ENCODE measurements around the gene TXNDC8. TPM values are rescaled to one million over a fixed set of nuclear protein-coding genes. Genes with fewer than 3 reads are reported as not detected.
A peak's percentile ranks its signal among the peaks of the same experiment; 100 is the strongest.
"Not testable (repeated sequence)": the region's sequence is repeated elsewhere in the genome, so short reads cannot be mapped to it uniquely, and the experiment has no call there.

TXNDC8 gene
- under 1 TPM in 2 of 8 experiments, not detected in 6; 0.38 to 0.47 TPM for total RNA-seq

DNA sequence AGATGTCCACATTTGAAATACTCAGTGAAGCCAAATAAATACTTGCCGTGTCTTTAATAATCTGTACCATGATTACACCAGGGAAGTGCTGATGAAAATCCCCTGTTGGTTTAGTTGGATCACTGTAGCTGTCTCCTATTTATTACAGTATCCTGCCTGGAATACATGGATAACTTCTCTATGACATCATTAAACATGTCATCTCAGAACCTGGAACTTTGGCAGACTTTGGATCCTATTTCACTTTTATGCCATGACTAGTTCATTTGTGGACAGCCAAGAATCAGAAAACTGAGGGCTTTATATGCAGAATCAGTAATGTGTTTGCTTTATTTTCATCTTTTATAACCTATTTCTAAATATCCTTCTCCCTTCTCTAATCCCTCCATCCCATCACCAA is at the start of gene TXNDC8:
Gene TXNDC8 (minus strand): TSS at position 137 of the 400 bp plus-strand sequence.
- ATAC-seq (replicated peaks in 6 of 8) = peak in 1 of 8 experiments; percentile 39
- Histone ChIP-seq H3K27ac (no peak within 1 kb of the TSS), H3K4me1 (replicated peaks in 1 of 2) (no peaks in the 10 kb centered on the region), H3K4me3 (no peak within 1 kb of the TSS)
- 43 to 100% (median 86%) methylated on average over 1 of the region's 1 CpG; no CpG with 5 or more reads in 5 of the 10 experiments for WGBS, 10 experiments
- in situ Hi-C loops (cut with MboI; ENCODE audit: low pct_unique_long_range_greater_than_20kb in 2 of 9, low sequenced_read_pairs in 9 of 9, unreplicated experiment in 9 of 9) = no loop called here

DNA sequence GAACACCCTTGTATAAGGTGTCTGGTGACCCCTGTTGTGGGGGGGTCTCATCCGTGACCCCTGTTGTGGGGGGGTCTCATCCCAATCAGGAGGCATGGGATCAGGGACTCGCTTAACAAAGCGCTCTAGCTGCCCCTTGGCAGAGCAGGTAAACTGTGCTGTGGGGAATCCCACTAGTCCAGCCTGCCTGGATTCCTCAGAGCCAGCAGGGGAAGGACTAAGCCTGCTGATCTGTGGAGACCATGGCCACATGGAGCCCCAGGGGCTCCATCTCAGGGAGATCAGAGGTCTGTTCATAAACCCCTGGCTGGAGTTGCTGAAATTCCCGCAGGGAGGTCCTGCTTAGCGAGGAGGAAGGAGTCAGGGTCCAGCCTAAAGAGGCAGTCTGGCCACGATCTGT is 45.8 kb upstream of the TXNDC8 start:
- no peaks in the 10 kb centered on the region for H3K4me1 ChIP-seq (replicated peaks in 1 of 2)
- H3K4me3 ChIP-seq = no peak overlapping the region
- in situ Hi-C loops (cut with MboI; ENCODE audit: low pct_unique_long_range_greater_than_20kb in 2 of 9, low sequenced_read_pairs in 9 of 9, unreplicated experiment in 9 of 9) = no loop called here
- no peak for ATAC-seq (replicated peaks in 6 of 8)
- H3K27ac ChIP-seq = no peak overlapping the region
- WGBS, 10 experiments = 60 to 88% (median 80%) methylated on average over 1 to 3 of the region's 6 CpGs; no CpG with 5 or more reads in 5 of the 10 experiments

DNA sequence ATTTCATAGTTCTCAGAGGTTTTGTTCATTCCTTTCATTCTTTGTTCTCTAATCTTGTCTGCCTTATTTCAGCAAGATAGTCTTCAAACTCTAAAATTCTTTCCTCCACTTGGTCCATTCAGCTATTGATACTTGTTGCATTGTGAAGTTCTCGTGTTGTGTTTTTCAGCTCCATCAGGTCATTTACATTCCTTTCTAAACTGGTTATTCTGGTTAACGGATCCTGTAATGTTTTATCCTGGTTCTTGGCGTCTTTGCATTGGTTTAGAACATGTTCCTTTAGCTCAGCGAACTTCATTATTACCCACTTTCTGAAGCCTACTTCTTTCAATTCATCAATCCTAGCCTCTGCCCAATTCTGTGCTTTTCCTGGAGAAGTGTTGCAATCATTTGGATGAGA is 45.1 kb upstream of the TXNDC8 start:
- H3K27ac ChIP-seq = no peak overlapping the region
- no peak overlapping the region for H3K4me3 ChIP-seq
- WGBS, 10 experiments = 64 to 100% (median 84%) methylated on average over 1 to 4 of the region's 4 CpGs; no CpG with 5 or more reads in 1 of the 10 experiments
- in situ Hi-C loops (cut with MboI; ENCODE audit: low pct_unique_long_range_greater_than_20kb in 2 of 9, low sequenced_read_pairs in 9 of 9, unreplicated experiment in 9 of 9) = no loop called here
- no peak for ATAC-seq (replicated peaks in 6 of 8)
- H3K4me1 ChIP-seq (replicated peaks in 1 of 2) = no peaks in the 10 kb centered on the region

DNA sequence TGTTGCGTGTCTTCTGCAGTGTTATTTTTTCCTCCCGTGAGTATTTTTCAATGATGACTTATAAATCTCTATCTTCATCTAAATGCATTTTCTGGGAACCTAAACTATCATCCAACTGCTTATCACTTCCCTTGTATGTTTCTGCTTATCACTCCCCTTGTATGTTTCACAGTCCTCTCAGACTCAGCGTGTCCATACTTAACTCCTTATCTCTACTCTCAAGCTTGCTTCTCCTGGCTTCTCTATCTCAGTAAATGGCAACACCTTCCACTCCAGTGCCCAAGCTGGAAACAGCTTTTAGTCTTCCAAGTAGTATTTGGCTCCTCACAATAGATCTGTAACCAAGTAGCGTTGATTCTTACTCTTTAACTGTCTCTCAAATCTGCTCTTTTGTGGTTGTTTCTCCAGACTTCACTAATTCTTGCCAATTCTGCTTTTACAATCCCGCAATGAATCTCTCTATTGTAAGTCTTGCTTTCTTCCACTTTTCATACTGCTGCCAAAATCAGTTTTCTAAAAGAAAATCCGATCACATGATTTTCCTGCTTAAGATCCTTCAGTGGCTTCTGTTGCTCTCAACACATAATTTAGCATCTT is 33.8 kb upstream of the TXNDC8 start:
- H3K4me3 ChIP-seq = no peak overlapping the region
- H3K4me1 ChIP-seq (replicated peaks in 1 of 2) = peaks cover 4 to 13% of the 10 kb centered on the region in 2 donors
- in situ Hi-C loops (cut with MboI; ENCODE audit: low pct_unique_long_range_greater_than_20kb in 2 of 9, low sequenced_read_pairs in 9 of 9, unreplicated experiment in 9 of 9) = no loop called here
- H3K27ac ChIP-seq = no peak overlapping the region
- no peak for ATAC-seq (replicated peaks in 6 of 8)
- WGBS, 10 experiments = 79 to 100% (median 95%) methylated on average over 3 to 6 of the region's 6 CpGs

DNA sequence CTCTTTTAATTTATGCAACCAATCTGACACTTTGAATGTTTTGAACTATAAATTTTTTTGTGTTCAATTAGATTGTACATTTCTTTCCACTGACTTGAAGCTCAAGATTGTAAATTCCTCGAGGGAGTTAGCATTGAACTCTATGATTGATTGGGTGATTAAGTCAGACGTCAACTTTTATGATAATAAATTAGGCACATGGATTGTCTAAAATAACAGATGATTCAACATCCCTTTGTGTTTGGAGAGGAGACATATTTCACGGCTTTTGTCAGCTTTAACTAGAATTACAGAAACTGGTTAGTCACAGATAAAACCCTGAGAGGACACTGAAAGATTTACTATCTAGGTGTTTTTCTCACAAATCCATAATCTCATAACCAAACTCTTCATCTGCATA is 32.7 kb upstream of the TXNDC8 start:
- H3K4me3 ChIP-seq = no peak overlapping the region
- peak in 7 of 8 experiments; percentile 45 to 86 (median 73) for ATAC-seq (replicated peaks in 6 of 8)
- no peak overlapping the region for H3K27ac ChIP-seq
- in situ Hi-C loops (cut with MboI; ENCODE audit: low pct_unique_long_range_greater_than_20kb in 2 of 9, low sequenced_read_pairs in 9 of 9, unreplicated experiment in 9 of 9) = no loop called here
- peaks cover 4 to 13% of the 10 kb centered on the region in 2 donors for H3K4me1 ChIP-seq (replicated peaks in 1 of 2)
- WGBS, 10 experiments = 0 to 73% (median 25%) methylated on average over 1 to 3 of the region's 3 CpGs

DNA sequence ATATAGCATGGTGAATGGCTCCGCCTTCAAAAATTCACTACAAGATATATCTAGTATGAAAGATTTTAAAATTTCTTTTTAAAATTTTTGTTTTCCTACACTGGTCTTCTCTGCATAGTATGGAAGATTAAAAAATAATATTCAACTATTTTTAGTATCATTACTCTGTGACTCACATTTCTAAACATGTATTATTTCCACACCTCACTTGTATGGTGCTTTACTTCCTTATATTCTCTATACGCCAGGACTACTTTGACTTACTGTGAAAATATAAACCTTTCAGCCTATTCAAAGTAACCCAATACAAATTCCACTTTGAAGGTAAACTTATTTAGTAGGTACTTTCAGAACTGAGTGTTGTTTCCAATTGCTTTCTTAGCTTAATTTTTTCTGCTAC is 26.8 kb upstream of the TXNDC8 start:
- ATAC-seq (replicated peaks in 6 of 8) = no peak
- no peak overlapping the region for H3K27ac ChIP-seq
- in situ Hi-C loops (cut with MboI; ENCODE audit: low pct_unique_long_range_greater_than_20kb in 2 of 9, low sequenced_read_pairs in 9 of 9, unreplicated experiment in 9 of 9) = no loop called here
- H3K4me3 ChIP-seq = no peak overlapping the region
- WGBS, 10 experiments = 94 to 100% (median 100%) methylated on average over 1 to 2 of the region's 2 CpGs; no CpG with 5 or more reads in 1 of the 10 experiments
- H3K4me1 ChIP-seq (replicated peaks in 1 of 2) = peaks cover 0 to under 1% of the 10 kb centered on the region in 2 donors

DNA sequence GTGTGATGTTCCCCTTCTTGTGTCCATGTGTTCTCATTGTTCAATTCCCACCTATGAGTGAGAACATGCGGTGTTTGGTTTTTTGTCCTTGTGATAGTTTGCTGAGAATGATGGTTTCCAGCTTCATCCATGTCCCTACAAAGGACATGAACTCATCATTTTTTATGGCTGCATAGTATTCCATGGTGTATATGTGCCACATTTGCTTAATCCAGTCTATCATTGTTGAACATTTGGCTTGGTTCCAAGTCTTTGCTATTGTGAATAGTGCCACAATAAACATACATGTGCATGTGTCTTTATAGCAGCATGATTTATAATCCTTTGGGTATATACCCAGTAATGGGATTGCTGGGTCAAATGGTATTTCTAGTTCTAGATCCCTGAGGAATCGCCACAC is 21.3 kb upstream of the TXNDC8 start:
- no CpG with 5 or more reads among the region's 2 CpGs for WGBS, 10 experiments
- ATAC-seq (replicated peaks in 6 of 8); in situ Hi-C loops (cut with MboI; ENCODE audit: low pct_unique_long_range_greater_than_20kb in 2 of 9, low sequenced_read_pairs in 9 of 9, unreplicated experiment in 9 of 9); H3K4me1 ChIP-seq (replicated peaks in 1 of 2); H3K4me3 ChIP-seq; H3K27ac ChIP-seq: not testable (repeated sequence)

DNA sequence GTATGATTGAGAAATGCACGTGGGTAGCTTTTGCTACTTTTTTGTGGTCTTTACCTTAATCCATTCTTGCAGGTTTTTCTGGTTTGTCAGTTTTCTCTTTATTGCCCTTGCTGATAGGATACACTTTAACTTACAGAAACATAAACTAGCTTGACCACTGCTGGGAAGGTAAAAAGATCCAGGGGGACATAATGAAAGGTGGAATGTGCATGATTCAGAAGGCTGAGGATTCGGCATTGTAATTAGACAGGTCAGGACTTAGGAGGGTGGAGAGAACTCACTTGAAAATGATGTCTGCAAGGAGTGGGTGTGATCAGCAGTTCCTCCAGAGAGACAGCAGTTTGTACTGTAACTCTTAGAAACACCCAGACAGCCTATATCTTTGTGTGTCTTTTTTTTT is 19.8 kb upstream of the TXNDC8 start:
- ATAC-seq (replicated peaks in 6 of 8) = no peak
- H3K4me3 ChIP-seq = no peak overlapping the region
- 54 to 100% (median 86%) methylated on average over 1 to 2 of the region's 2 CpGs for WGBS, 10 experiments
- H3K27ac ChIP-seq = no peak overlapping the region
- H3K4me1 ChIP-seq (replicated peaks in 1 of 2) = no peaks in the 10 kb centered on the region
- in situ Hi-C loops (cut with MboI; ENCODE audit: low pct_unique_long_range_greater_than_20kb in 2 of 9, low sequenced_read_pairs in 9 of 9, unreplicated experiment in 9 of 9) = no loop called here

DNA sequence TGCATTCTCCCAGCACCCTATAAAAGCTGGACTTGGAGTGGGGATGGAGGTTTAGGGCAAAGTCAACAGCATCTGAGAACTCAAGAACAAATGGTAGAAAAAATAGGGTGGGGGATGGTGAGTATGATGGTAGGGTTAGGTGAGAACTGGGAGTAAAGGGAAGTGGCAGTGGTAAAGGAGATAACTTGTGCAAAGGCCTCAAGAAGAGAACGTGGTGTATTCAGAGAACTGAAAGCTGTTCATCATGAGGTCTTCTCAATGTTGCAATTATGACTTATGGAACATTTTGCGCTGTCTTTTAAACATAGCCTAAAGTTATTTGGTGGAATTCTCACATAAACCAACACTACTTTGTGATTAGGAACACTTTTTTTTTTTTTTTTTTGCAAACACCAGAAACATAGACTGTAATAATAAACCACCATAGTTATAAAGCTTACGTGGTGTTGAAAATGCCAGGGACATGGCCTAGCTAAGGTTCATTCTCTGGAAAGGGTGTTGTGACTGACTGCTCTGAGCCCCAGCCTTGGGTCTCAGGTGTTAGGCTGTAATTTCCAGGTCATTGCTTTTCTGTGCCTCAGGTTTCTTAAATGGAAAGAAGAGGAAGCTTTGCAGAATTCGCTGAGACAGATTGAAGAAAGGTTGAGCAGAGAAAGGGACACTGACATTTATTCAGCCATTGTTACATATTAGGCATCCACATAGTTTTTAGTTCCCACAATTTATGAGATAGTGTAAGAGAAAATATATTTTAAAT is 19.2 kb upstream of the TXNDC8 start:
- Histone ChIP-seq H3K4me1 (replicated peaks in 1 of 2) (no peaks in the 10 kb centered on the region), H3K4me3 (no peak overlapping the region), H3K27ac (no peak overlapping the region)
- 71 to 100% (median 81%) methylated on average over 1 to 4 of the region's 4 CpGs; no CpG with 5 or more reads in 1 of the 10 experiments for WGBS, 10 experiments
- in situ Hi-C loops (cut with MboI; ENCODE audit: low pct_unique_long_range_greater_than_20kb in 2 of 9, low sequenced_read_pairs in 9 of 9, unreplicated experiment in 9 of 9) = no loop called here
- ATAC-seq (replicated peaks in 6 of 8) = no peak

DNA sequence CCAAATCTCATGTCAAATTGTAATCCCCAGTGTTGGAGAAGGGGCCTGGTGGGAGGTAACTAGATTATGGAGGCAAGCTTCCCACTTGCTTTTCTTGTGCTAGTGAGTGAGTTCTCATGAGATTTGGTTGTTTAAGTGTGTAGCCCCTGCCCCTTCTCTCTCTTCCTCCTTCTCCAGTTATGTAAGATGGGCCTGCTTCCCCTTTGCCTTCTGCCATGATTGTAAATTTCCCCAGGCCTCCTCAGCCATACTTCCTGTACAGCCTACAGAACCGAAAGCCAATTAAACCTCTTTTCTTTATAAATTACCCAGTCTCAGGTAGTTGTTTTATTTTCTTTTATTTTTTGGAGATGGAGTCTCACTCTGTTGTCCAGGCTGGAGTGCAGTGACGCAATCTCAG is 18.2 kb upstream of the TXNDC8 start:
- 90 to 100% (median 100%) methylated on average over 1 to 2 of the region's 2 CpGs; no CpG with 5 or more reads in 5 of the 10 experiments for WGBS, 10 experiments
- in situ Hi-C loops (cut with MboI; ENCODE audit: low pct_unique_long_range_greater_than_20kb in 2 of 9, low sequenced_read_pairs in 9 of 9, unreplicated experiment in 9 of 9) = no loop called here

DNA sequence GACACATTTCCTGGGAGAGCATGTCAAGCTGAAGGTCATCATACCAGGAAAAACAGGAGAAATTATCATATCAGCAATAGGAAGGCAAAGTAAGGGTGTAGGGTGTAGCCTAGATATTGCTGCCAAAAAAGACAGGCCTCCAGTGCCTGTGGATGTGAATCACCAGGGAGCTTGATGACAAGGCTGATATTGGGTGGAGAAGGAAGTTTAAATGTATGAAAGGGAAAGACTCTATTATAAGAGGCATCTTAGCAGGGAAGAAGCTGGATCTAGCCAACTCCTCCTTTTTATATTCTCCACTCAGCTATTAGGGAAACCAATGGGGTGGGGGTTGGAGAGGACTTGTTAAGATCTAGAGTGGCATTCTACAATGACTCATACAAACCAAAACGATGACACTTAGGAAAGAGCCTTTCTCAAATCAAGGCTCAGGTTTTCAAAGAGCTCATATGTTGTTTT is 13.4 kb upstream of the TXNDC8 start:
- H3K27ac ChIP-seq = no peak overlapping the region
- 0 to 86% (median 0%) methylated on average over 1 of the region's 1 CpG; no CpG with 5 or more reads in 5 of the 10 experiments for WGBS, 10 experiments
- peak in 3 of 8 experiments; percentile 96 to 97 (median 96) for ATAC-seq (replicated peaks in 6 of 8)
- H3K4me3 ChIP-seq = no peak overlapping the region
- H3K4me1 ChIP-seq (replicated peaks in 1 of 2) = no peaks in the 10 kb centered on the region
- in situ Hi-C loops (cut with MboI; ENCODE audit: low pct_unique_long_range_greater_than_20kb in 2 of 9, low sequenced_read_pairs in 9 of 9, unreplicated experiment in 9 of 9) = no loop called here

More for the DNA sequence above, 18.2 kb upstream of the TXNDC8 start:
- Histone ChIP-seq H3K27ac (no peak overlapping the region), H3K4me3 (no peak overlapping the region), H3K4me1 (replicated peaks in 1 of 2) (no peaks in the 10 kb centered on the region)
- ATAC-seq (replicated peaks in 6 of 8) = no peak

DNA sequence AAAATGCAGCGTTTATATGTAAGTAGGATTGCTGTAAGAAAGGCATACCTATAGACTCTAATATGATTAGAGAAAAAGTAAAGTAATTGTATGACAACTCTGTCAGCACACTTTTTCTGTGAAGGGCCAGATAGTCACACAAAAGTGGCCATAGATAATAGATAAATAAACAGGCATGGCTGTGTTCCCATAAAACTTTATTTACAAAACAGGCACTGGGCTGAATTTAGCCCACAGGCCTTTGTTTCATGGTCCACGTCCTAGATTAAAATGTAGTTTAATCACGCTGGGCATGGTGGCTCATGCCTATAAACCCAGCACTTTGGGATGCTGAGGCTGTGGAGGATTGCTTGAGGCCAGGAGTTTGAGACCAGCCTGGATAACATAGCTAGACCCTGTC is 8.7 kb upstream of the TXNDC8 start:
- 0 to 59% (median 20%) methylated on average over 1 to 3 of the region's 3 CpGs; no CpG with 5 or more reads in 3 of the 10 experiments for WGBS, 10 experiments
- in situ Hi-C loops (cut with MboI; ENCODE audit: low pct_unique_long_range_greater_than_20kb in 2 of 9, low sequenced_read_pairs in 9 of 9, unreplicated experiment in 9 of 9) = no loop called here
- Histone ChIP-seq H3K4me1 (replicated peaks in 1 of 2) (no peaks in the 10 kb centered on the region), H3K27ac (no peak overlapping the region), H3K4me3 (no peak overlapping the region)
- no peak for ATAC-seq (replicated peaks in 6 of 8)

DNA sequence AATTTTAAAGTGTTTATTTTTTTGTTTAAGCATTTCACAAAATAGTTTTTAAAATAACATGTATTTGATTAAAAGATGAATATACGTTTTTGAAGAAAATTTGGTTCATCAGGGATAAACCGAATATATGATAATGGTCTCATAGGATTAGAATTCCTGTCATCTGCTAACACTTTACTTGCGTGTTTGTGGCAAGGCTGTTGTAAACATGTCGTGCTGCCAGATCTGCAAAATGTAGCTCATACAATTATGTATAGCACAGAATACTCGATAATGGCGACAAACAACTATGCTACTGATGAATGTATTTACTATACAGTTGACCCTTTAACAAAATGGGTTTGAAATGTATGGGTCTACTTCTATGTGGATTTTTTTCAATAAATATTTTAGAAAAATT is 7.2 kb upstream of the TXNDC8 start:
- no peak overlapping the region for H3K27ac ChIP-seq
- no peaks in the 10 kb centered on the region for H3K4me1 ChIP-seq (replicated peaks in 1 of 2)
- WGBS, 10 experiments = 25 to 100% (median 87%) methylated on average over 2 to 6 of the region's 6 CpGs
- H3K4me3 ChIP-seq = no peak overlapping the region
- ATAC-seq (replicated peaks in 6 of 8) = no peak
- in situ Hi-C loops (cut with MboI; ENCODE audit: low pct_unique_long_range_greater_than_20kb in 2 of 9, low sequenced_read_pairs in 9 of 9, unreplicated experiment in 9 of 9) = no loop called here
